PC-9 (cell line): ENCODE results near the gene MSI2. TPM values are rescaled to one million over a fixed set of nuclear protein-coding genes. Genes with fewer than 3 reads are reported as not detected.

ENCODE experiments used
- BruUV-seq: library from RNA; stranded (reverse); fragments of 400-500 nt; replicated peaks from 2 replicates; lab custom pipeline; 2021; lab: Mats Ljungman, UMichigan
- CTCF ChIA-PET: fragments of 300-600 bp; sonication (Branson Sonifier 250); formaldehyde crosslinking; loops from one replicate; lab custom pipeline; 2022; ENCODE audit warnings: antibody characterized with exemption; lab: Charles Lee
- POLR2A ChIA-PET: fragments of 300-600 bp; sonication (Branson Sonifier 250); formaldehyde crosslinking; loops from one replicate; lab custom pipeline; 2022; ENCODE audit warnings: antibody characterized with exemption; ENCODE audit not compliant: unreplicated experiment; lab: Charles Lee
- DNase-seq, 2 experiments: peaks; one replicate each; pipeline versions ENCODE4 v3.0.0 to v3.0.0-alpha.2; 2015 to 2022; ENCODE audit warnings: mixed read lengths in 1 of 2
- H2AFZ ChIP-seq: fragments of 200-600 bp; sonication (generic); 2 replicates; pipeline ENCODE4 v1.8.1; 2017; ENCODE audit warnings: antibody characterized with exemption
- H3F3A ChIP-seq: fragments of 200-600 bp; sonication (generic); 2 replicates; pipeline ENCODE4 v1.8.1; 2017; ENCODE audit warnings: antibody characterized with exemption, mild to moderate bottlenecking, low read depth; ENCODE audit not compliant: insufficient read depth
- H3K27ac ChIP-seq: fragments of 200-600 bp; sonication (generic); 2 replicates; pipeline ENCODE4 v1.6.1; 2016; ENCODE audit warnings: mixed run types
- H3K27me3 ChIP-seq: fragments of 200-600 bp; sonication (generic); 2 replicates; pipeline ENCODE4 v1.6.1; 2016; ENCODE audit warnings: low read depth, mixed run types; ENCODE audit not compliant: insufficient read depth
- H3K36me3 ChIP-seq: fragments of 200-600 bp; sonication (generic); 2 replicates; pipeline ENCODE4 v1.6.1; 2016; ENCODE audit warnings: low read depth, mixed run types
- H3K4me1 ChIP-seq: fragments of 200-600 bp; sonication (generic); replicated peaks from 2 replicates; pipeline ENCODE4 v1.6.1; 2016; ENCODE audit warnings: mixed run types; ENCODE audit not compliant: insufficient read depth
- H3K4me2 ChIP-seq: fragments of 200-600 bp; sonication (generic); 2 replicates; pipeline ENCODE4 v1.6.1; 2017; ENCODE audit warnings: mixed run types
- H3K4me3 ChIP-seq: fragments of 200-600 bp; sonication (generic); 2 replicates; pipeline ENCODE4 v1.6.1; 2016; ENCODE audit warnings: mixed run types
- H3K79me2 ChIP-seq: fragments of 200-600 bp; sonication (generic); 2 replicates; pipeline ENCODE4 v1.6.1; 2017; ENCODE audit warnings: low read depth, mixed run types
- H3K9me2 ChIP-seq: fragments of 200-600 bp; sonication (generic); 2 replicates; pipeline ENCODE4 v1.8.1; 2017; ENCODE audit warnings: mild to moderate bottlenecking; ENCODE audit not compliant: insufficient read depth
- H3K9me3 ChIP-seq: fragments of 200-600 bp; sonication (generic); 2 replicates; pipeline ENCODE4 v1.8.1; 2016; ENCODE audit warnings: low read depth; ENCODE audit not compliant: insufficient read depth
- H4K20me1 ChIP-seq: fragments of 200-600 bp; sonication (generic); 2 replicates; pipeline ENCODE4 v1.8.1; 2017; ENCODE audit not compliant: insufficient read depth
- CTCF ChIP-seq: fragments of 200-600 bp; sonication (generic); conservative IDR thresholded peaks from 2 replicates; pipeline ENCODE4 v1.6.1; 2017; ENCODE audit warnings: mixed run types, antibody characterized with exemption, mild to moderate bottlenecking, moderate library complexity
- EZH2 ChIP-seq: fragments of 200-600 bp; sonication (generic); IDR thresholded peaks from 2 replicates; pipeline ENCODE4 v1.8.0; 2017; ENCODE audit warnings: antibody characterized with exemption, low read depth
- intact Hi-C: fragments of 100-400 bp; cut with micrococcal nuclease; formaldehyde crosslinking; loops from one replicate; pipeline ENCODE4 v1.10.0; 2022; ENCODE audit not compliant: unreplicated experiment
- total RNA-seq: library from RNA; stranded (reverse); gene quantifications from 2 replicates; pipeline ENCODE4 v1.2.3, GENCODE V29; 2021

The MSI2 gene
- total RNA-seq, 1 experiment from 2014 or later, result 15.7 TPM

GRCh38 chr17:57651996-57652395 lies 395.7 kb downstream of the MSI2 start:
- H4K20me1 ChIP-seq, result no peaks in the 10 kb centered on the region
- H3F3A ChIP-seq, result no peaks in the 10 kb centered on the region
- no peak for TF ChIP-seq CTCF
- TF ChIP-seq EZH2, result no peak
- H3K79me2 ChIP-seq, result no peaks in the 10 kb centered on the region
- H2AFZ ChIP-seq, result no peak overlapping the region
- no peaks in the 10 kb centered on the region for H3K36me3 ChIP-seq
- CTCF ChIA-PET, result interaction anchor here (0.9 kb wide), 1 partner anchor 54 kb away, joined by 3 read pairs; no protein-coding TSS in a partner anchor
- no peaks in the 10 kb centered on the region for H3K9me2 ChIP-seq
- H3K4me2 ChIP-seq, result no peak overlapping the region
- H3K27ac ChIP-seq, result no peak overlapping the region
- H3K27me3 ChIP-seq, result peaks cover 10% of the 10 kb centered on the region; the same call in 1 of the 2 replicates
- DNase-seq, result no peak
- no peaks in the 10 kb centered on the region for H3K9me3 ChIP-seq
- no peaks in the 10 kb centered on the region for H3K4me1 ChIP-seq
- no TSS peak for BruUV-seq
- H3K4me3 ChIP-seq, result no peak overlapping the region
- intact Hi-C loops, result no loop called here
- POLR2A ChIA-PET, result interaction anchor here (0.6 kb wide), 1 partner anchor 11 kb away, joined by 4 read pairs; no protein-coding TSS in a partner anchor

GRCh38 chr17:57652811-57653210 lies 396.5 kb downstream of the MSI2 start:
- intact Hi-C loops, result no loop called here
- Histone ChIP-seq H3K27me3 (peaks cover 10% of the 10 kb centered on the region; the same call in 1 of the 2 replicates), H3K27ac (no peak overlapping the region), H3K36me3 (no peaks in the 10 kb centered on the region), H3K9me3 (no peaks in the 10 kb centered on the region), H3F3A (no peaks in the 10 kb centered on the region), H4K20me1 (no peaks in the 10 kb centered on the region), H3K9me2 (no peaks in the 10 kb centered on the region), H3K79me2 (no peaks in the 10 kb centered on the region), H3K4me2 (no peak overlapping the region), H2AFZ (no peak overlapping the region), H3K4me3 (no peak overlapping the region), H3K4me1 (no peaks in the 10 kb centered on the region)
- DNase-seq, result no peak
- TF ChIP-seq EZH2, result no peak
- no peak for TF ChIP-seq CTCF
- CTCF ChIA-PET, result interaction anchor here (0.7 to 0.9 kb wide), 2 partner anchors 19 to 55 kb away, joined by 3 read pairs; no protein-coding TSS in a partner anchor
- no TSS peak for BruUV-seq
- POLR2A ChIA-PET, result no interaction called here

- H3K9me2 ChIP-seq, result no peaks in the 10 kb centered on the region
- DNase-seq, result no peak
- no peak overlapping the region for H3K27ac ChIP-seq
- CTCF ChIA-PET, result interaction anchor here (0.7 to 0.9 kb wide), 2 partner anchors 19 to 55 kb away, joined by 3 read pairs; no protein-coding TSS in a partner anchor
- H2AFZ ChIP-seq, result no peak overlapping the region
- H3K36me3 ChIP-seq, result no peaks in the 10 kb centered on the region
- no peaks in the 10 kb centered on the region for H3K9me3 ChIP-seq
- no peaks in the 10 kb centered on the region for H4K20me1 ChIP-seq
- BruUV-seq, result no TSS peak
- no peaks in the 10 kb centered on the region for H3K4me1 ChIP-seq
- peaks cover 10% of the 10 kb centered on the region; the same call in 1 of the 2 replicates for H3K27me3 ChIP-seq
- intact Hi-C loops, result no loop called here
- no peaks in the 10 kb centered on the region for H3K79me2 ChIP-seq
- TF ChIP-seq EZH2, result no peak
- TF ChIP-seq CTCF, result no peak
- H3K4me3 ChIP-seq, result no peak overlapping the region
- H3K4me2 ChIP-seq, result no peak overlapping the region
- POLR2A ChIA-PET, result no interaction called here
- no peaks in the 10 kb centered on the region for H3F3A ChIP-seq
Observed at GRCh38 chr17:57653279-57653678, 397.0 kb downstream of the MSI2 start.
